Neural cell (in vitro differentiated cells): ENCODE data around the gene SPATS2. TPM values are rescaled to one million over a fixed set of nuclear protein-coding genes. Genes with fewer than 3 reads are reported as not detected.

ENCODE experiments used
- H2AFZ ChIP-seq: fragments of 200-600, 300-800 bp; sonication (generic), shearing (Covaris generic); 2 replicates; pipeline ENCODE4 v1.6.0; 2014; ENCODE audit warnings: low read depth, mild to moderate bottlenecking, antibody characterized with exemption, low read length, moderate library complexity
- H3F3A ChIP-seq: fragments of 200-600 bp; shearing (Covaris generic); 2 replicates; pipeline ENCODE4 v1.6.1; 2016; ENCODE audit warnings: mild to moderate bottlenecking, moderate library complexity, mixed read lengths, antibody characterized with exemption, low read length; ENCODE audit not compliant: insufficient read depth, poor library complexity, severe bottlenecking
- H3K27ac ChIP-seq: fragments of 200-600, 300-800 bp; sonication (generic), shearing (Covaris generic); 2 replicates; pipeline ENCODE4 v1.5.1; 2014; ENCODE audit warnings: mild to moderate bottlenecking, low read length, moderate library complexity
- H3K27me3 ChIP-seq: fragments of 300-800, 200-600 bp; sonication (generic), shearing (Covaris generic); 2 replicates; pipeline ENCODE4 v1.6.0; 2014; ENCODE audit warnings: mild to moderate bottlenecking, low read depth, low read length, moderate library complexity; ENCODE audit not compliant: insufficient read depth
- H3K36me3 ChIP-seq: fragments of 300-800, 200-600 bp; sonication (generic), shearing (Covaris generic); 2 replicates; pipeline ENCODE4 v1.5.1; 2014; ENCODE audit warnings: mild to moderate bottlenecking, antibody characterized with exemption, low read length, moderate library complexity; ENCODE audit not compliant: insufficient read depth
- H3K4me2 ChIP-seq: fragments of 300-800, 200-600 bp; sonication (generic), shearing (Covaris generic); 2 replicates; pipeline ENCODE4 v1.6.0; 2014; ENCODE audit warnings: mild to moderate bottlenecking, low read length
- H3K4me3 ChIP-seq: fragments of 300-800, 200-600 bp; sonication (generic), shearing (Covaris generic); 2 replicates; pipeline ENCODE4 v1.5.1; 2014; ENCODE audit warnings: mild to moderate bottlenecking, low read length, moderate library complexity
- H3K79me2 ChIP-seq: fragments of 200-600 bp; shearing (Covaris generic); replicated peaks from 2 replicates; pipeline ENCODE4 v1.6.0; 2014; ENCODE audit warnings: mild to moderate bottlenecking, low read length, moderate library complexity; ENCODE audit not compliant: insufficient read depth
- H3K9ac ChIP-seq: fragments of 300-800, 200-600 bp; sonication (generic), shearing (Covaris generic); 2 replicates; pipeline ENCODE4 v1.6.1; 2016; ENCODE audit warnings: mild to moderate bottlenecking, low read length, mixed read lengths
- H3K9me2 ChIP-seq: fragments of 200-600 bp; shearing (Covaris generic); 2 replicates; pipeline ENCODE4 v1.6.1; 2016; ENCODE audit warnings: mild to moderate bottlenecking, low read length, mixed read lengths; ENCODE audit not compliant: insufficient read depth
- H3K9me3 ChIP-seq: fragments of 200-600, 300-800 bp; sonication (generic), shearing (Covaris generic); 2 replicates; pipeline ENCODE4 v1.6.1; 2016; ENCODE audit warnings: mild to moderate bottlenecking, mixed run types, low read length, moderate library complexity, mixed read lengths
- H4K20me1 ChIP-seq: fragments of 200-600 bp; shearing (Covaris generic); 2 replicates; pipeline ENCODE4 v1.6.1; 2016; ENCODE audit warnings: mild to moderate bottlenecking, mixed run types; ENCODE audit not compliant: insufficient read depth
- EP300 ChIP-seq: fragments of 450-650 bp; conservative IDR thresholded peaks from 2 replicates; pipeline ENCODE4 v1.6.1; 2014; ENCODE audit warnings: antibody characterized with exemption, mild to moderate bottlenecking, moderate library complexity; ENCODE audit not compliant: poor library complexity, severe bottlenecking
- EZH2 ChIP-seq: fragments of 200-600, 300-800 bp; shearing (Covaris generic), sonication (generic); IDR thresholded peaks from 2 replicates; pipeline ENCODE4 v1.6.1; 2014; ENCODE audit warnings: antibody characterized with exemption, low read length, borderline replicate concordance, mild to moderate bottlenecking; ENCODE audit not compliant: insufficient read depth, poor library complexity, severe bottlenecking
- MXI1 ChIP-seq: fragments of 450-650 bp; conservative IDR thresholded peaks from 2 replicates; pipeline ENCODE4 v1.6.1; 2014; ENCODE audit warnings: antibody characterized with exemption, mild to moderate bottlenecking; ENCODE audit not compliant: poor library complexity, severe bottlenecking
- POLR2AphosphoS5 ChIP-seq: IDR thresholded peaks from 2 replicates; pipeline ENCODE4 v1.6.1; 2012
- RAD21 ChIP-seq: fragments of 450-650 bp; conservative IDR thresholded peaks from 2 replicates; pipeline ENCODE4 v1.6.1; 2014; ENCODE audit warnings: antibody characterized with exemption, mild to moderate bottlenecking, moderate library complexity
- REST ChIP-seq: IDR thresholded peaks from 2 replicates; pipeline ENCODE4 v1.6.1; 2012; ENCODE audit warnings: borderline replicate concordance
- SMC3 ChIP-seq: fragments of 450-650 bp; conservative IDR thresholded peaks from 2 replicates; pipeline ENCODE4 v1.6.1; 2014; ENCODE audit warnings: antibody characterized with exemption, mild to moderate bottlenecking, moderate library complexity; ENCODE audit not compliant: poor library complexity
- TAF1 ChIP-seq: IDR thresholded peaks from 2 replicates; pipeline ENCODE4 v1.6.1; 2012; ENCODE audit warnings: low read depth
- polyA plus RNA-seq: library from polyadenylated mRNA; depleted of rRNA; stranded (reverse); fragments of >200 nt; gene quantifications from 2 replicates; pipeline ENCODE4 v1.2.3, GENCODE V29; 2014
- TF ChIP-seq, protein P1 (sequence below): fragments of 450-650 bp; IDR thresholded peaks from 2 replicates; pipeline ENCODE4 v1.5.1; 2014; ENCODE audit warnings: antibody characterized with exemption, mild to moderate bottlenecking, moderate library complexity; ENCODE audit not compliant: poor library complexity, severe bottlenecking

SPATS2 gene
- polyA plus RNA-seq, 1 donor from 2014 or later, result 58.4 TPM

DNA sequence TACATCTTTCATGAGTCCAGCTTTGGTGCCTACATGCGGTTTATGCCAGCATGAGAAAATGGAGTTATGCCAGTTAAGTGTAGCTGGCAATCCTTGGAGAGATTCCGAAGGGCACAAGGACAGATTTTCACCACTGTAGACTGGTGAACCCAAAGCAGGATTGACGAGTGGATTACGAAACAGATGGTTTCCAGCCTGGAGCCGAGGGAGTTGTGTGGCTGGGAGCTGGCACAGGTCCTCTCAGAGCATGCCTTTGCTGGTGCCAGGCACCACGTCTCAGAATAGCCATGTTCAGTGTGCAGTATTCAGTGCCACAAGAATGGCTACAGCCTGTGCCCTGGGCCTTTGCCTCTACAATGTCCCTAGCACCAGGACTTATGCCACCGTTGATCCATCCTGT lies 184.8 kb downstream of the SPATS2 start:
- no peaks in the 10 kb centered on the region for H3K9me3 ChIP-seq
- H3K27me3 ChIP-seq, result peaks cover 19% of the 10 kb centered on the region
- TF ChIP-seq MXI1 (no peak), TAF1 (no peak)
- TF ChIP-seq, protein P1, sequence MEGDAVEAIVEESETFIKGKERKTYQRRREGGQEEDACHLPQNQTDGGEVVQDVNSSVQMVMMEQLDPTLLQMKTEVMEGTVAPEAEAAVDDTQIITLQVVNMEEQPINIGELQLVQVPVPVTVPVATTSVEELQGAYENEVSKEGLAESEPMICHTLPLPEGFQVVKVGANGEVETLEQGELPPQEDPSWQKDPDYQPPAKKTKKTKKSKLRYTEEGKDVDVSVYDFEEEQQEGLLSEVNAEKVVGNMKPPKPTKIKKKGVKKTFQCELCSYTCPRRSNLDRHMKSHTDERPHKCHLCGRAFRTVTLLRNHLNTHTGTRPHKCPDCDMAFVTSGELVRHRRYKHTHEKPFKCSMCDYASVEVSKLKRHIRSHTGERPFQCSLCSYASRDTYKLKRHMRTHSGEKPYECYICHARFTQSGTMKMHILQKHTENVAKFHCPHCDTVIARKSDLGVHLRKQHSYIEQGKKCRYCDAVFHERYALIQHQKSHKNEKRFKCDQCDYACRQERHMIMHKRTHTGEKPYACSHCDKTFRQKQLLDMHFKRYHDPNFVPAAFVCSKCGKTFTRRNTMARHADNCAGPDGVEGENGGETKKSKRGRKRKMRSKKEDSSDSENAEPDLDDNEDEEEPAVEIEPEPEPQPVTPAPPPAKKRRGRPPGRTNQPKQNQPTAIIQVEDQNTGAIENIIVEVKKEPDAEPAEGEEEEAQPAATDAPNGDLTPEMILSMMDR, result no peak
- no peak overlapping the region for H3K9ac ChIP-seq
- H3K4me2 ChIP-seq, result no peak overlapping the region
- no peaks in the 10 kb centered on the region for H3K9me2 ChIP-seq
- no peaks in the 10 kb centered on the region for H4K20me1 ChIP-seq
- H3K79me2 ChIP-seq, result no peaks in the 10 kb centered on the region
- no peaks in the 10 kb centered on the region for H3K36me3 ChIP-seq
- no peak overlapping the region for H2AFZ ChIP-seq
- no peak overlapping the region for H3K4me3 ChIP-seq
- no peaks in the 10 kb centered on the region for H3F3A ChIP-seq
- H3K27ac ChIP-seq, result no peak overlapping the region

GRCh38 chr12:49552425-49552824 lies 185.2 kb downstream of the SPATS2 start:
- no peak overlapping the region for H2AFZ ChIP-seq
- H3K36me3 ChIP-seq, result no peaks in the 10 kb centered on the region
- H3K27ac ChIP-seq, result no peak overlapping the region
- H3F3A ChIP-seq, result no peaks in the 10 kb centered on the region
- H3K27me3 ChIP-seq, result peaks cover 19% of the 10 kb centered on the region
- no peak overlapping the region for H3K4me2 ChIP-seq
- no peaks in the 10 kb centered on the region for H3K9me3 ChIP-seq
- no peaks in the 10 kb centered on the region for H4K20me1 ChIP-seq
- H3K4me3 ChIP-seq, result no peak overlapping the region
- no peaks in the 10 kb centered on the region for H3K79me2 ChIP-seq
- H3K9ac ChIP-seq, result no peak overlapping the region
- H3K9me2 ChIP-seq, result no peaks in the 10 kb centered on the region
- TF ChIP-seq EP300 (no peak), POLR2AphosphoS5 (no peak), REST (no peak), SMC3 (no peak), RAD21 (no peak), TAF1 (no peak), EZH2 (no peak), MXI1 (no peak)
- TF ChIP-seq, protein P1, result no peak
